GM23248 (cell line): ENCODE data around the gene NKAIN2.

Source experiments
- EZH2 ChIP-seq: fragments of 200-600 bp; sonication (generic); IDR thresholded peaks from 2 replicates; pipeline ENCODE4 v1.6.1; 2018; ENCODE audit warnings: antibody characterized with exemption, mild to moderate bottlenecking; ENCODE audit not compliant: insufficient read depth, poor library complexity, severe bottlenecking
- EZH2phosphoT487 ChIP-seq: fragments of 200-600 bp; sonication (generic); IDR thresholded peaks from 2 replicates; pipeline ENCODE4 v1.6.1; 2018; ENCODE audit warnings: antibody characterized with exemption, moderate library complexity, mild to moderate bottlenecking, low read depth; ENCODE audit not compliant: insufficient read depth

- TF ChIP-seq EZH2phosphoT487 (no peak), EZH2 (no peak)
Measured at GRCh38 chr6:124149646-124150045, 346.0 kb downstream of the NKAIN2 start.
